Liver (tissue), 3 donors: Measurements from ENCODE around the gene AKT3.

Experiments used
- CTCF ChIP-seq: fragments of 150-350 bp; IDR thresholded peaks from 2 replicates; pipeline ENCODE4 v1.5.1; 2017; ENCODE audit warnings: improper control_type of control experiment, low read depth, low read length; ENCODE audit not compliant: missing input control
- EGR1 ChIP-seq, 2 donors: IDR thresholded peaks; 2 replicates each; pipeline ENCODE4 v1.6.1; 2016 to 2018; ENCODE audit warnings: antibody characterized with exemption in 2 of 2, low read depth in 2 of 2
- FOXA1 ChIP-seq: IDR thresholded peaks from 2 replicates; pipeline ENCODE4 v1.6.1; 2016; ENCODE audit warnings: antibody characterized with exemption
- GABPA ChIP-seq, 2 donors: IDR thresholded peaks in 1 of 2; conservative IDR thresholded peaks in 1 of 2; 2 replicates each; pipeline ENCODE4 v1.6.1; 2016; ENCODE audit warnings: antibody characterized with exemption in 2 of 2, mild to moderate bottlenecking in 1 of 2, moderate library complexity in 1 of 2
- JUND ChIP-seq, 2 donors: IDR thresholded peaks; 2 replicates each; pipeline ENCODE4 v1.6.1; 2016; ENCODE audit warnings: antibody characterized with exemption in 2 of 2
- MAX ChIP-seq: IDR thresholded peaks from 2 replicates; pipeline ENCODE4 v1.6.1; 2016; ENCODE audit warnings: antibody characterized with exemption
- RAD21 ChIP-seq, 2 donors: IDR thresholded peaks; 2 replicates each; pipeline ENCODE4 v1.6.1; 2016; ENCODE audit warnings: antibody characterized with exemption in 2 of 2, mild to moderate bottlenecking in 2 of 2
- REST ChIP-seq: IDR thresholded peaks from 2 replicates; pipeline ENCODE4 v1.6.1; 2016; ENCODE audit warnings: antibody characterized with exemption, mild to moderate bottlenecking
- RXRA ChIP-seq, 2 donors: IDR thresholded peaks; 2 replicates each; pipeline ENCODE4 v1.6.1; 2017 to 2018; ENCODE audit warnings: antibody characterized with exemption in 2 of 2, mild to moderate bottlenecking in 1 of 2
- SP1 ChIP-seq: IDR thresholded peaks from 2 replicates; pipeline ENCODE4 v1.6.1; 2018; ENCODE audit warnings: antibody characterized with exemption, mild to moderate bottlenecking
- TAF1 ChIP-seq: conservative IDR thresholded peaks from 2 replicates; pipeline ENCODE4 v1.6.1; 2016; ENCODE audit warnings: antibody characterized with exemption, mild to moderate bottlenecking
- YY1 ChIP-seq: IDR thresholded peaks from 2 replicates; pipeline ENCODE4 v1.6.1; 2016; ENCODE audit warnings: antibody characterized with exemption, mild to moderate bottlenecking
- ZBTB33 ChIP-seq: IDR thresholded peaks from 2 replicates; pipeline ENCODE4 v1.6.1; 2016; ENCODE audit warnings: antibody characterized with exemption
- donor health status: healthy.
- donor health status: healthy.

- TF ChIP-seq CTCF (no peak), ZBTB33 (no peak), JUND (IDR thresholded peaks at IDR 0.05) (no peak), TAF1 (no peak), YY1 (no peak), GABPA (IDR thresholded peaks at IDR 0.05 in 1 of 2, conservative IDR thresholded peaks at IDR 0.05 in 1 of 2) (no peak), SP1 (no peak), RAD21 (IDR thresholded peaks at IDR 0.05) (no peak), REST (no peak), MAX (no peak), RXRA (IDR thresholded peaks at IDR 0.05) (no peak), EGR1 (IDR thresholded peaks at IDR 0.05; ENCODE audit: low read depth in 2 of 2) (no peak), FOXA1 (no peak)
Observed at GRCh38 chr1:243710467-243710866, 139.6 kb downstream of the AKT3 start.
